ENCODE data around the gene UAP1L1. TPM values are rescaled to one million over a fixed set of nuclear protein-coding genes. Genes with fewer than 3 reads are reported as not detected.

The UAP1L1 gene
- total RNA-seq, 1 donor from 2014 or later, result 3.2 TPM

GRCh38 chr9:137103206-137103999, 26.1 kb downstream of the UAP1L1 start:
- H3K27ac Mint-ChIP-seq (ENCODE audit: unreplicated experiment), result no peak overlapping the region
- DNase-seq (ENCODE audit: low spot score), result no peak
- no peak overlapping the region for H3K4me3 Mint-ChIP-seq (ENCODE audit: unreplicated experiment)
- peaks cover 13% of the 10 kb centered on the region for H3K36me3 Mint-ChIP-seq (ENCODE audit: low read depth, unreplicated experiment)
- H3K4me1 Mint-ChIP-seq (ENCODE audit: unreplicated experiment), result no peaks in the 10 kb centered on the region
- no peaks in the 10 kb centered on the region for H3K9me3 Mint-ChIP-seq (ENCODE audit: unreplicated experiment)
- peaks cover 14% of the 10 kb centered on the region for H3K27me3 Mint-ChIP-seq (ENCODE audit: unreplicated experiment)
- no peak for TF ChIP-seq CTCF (IDR thresholded peaks at IDR 0.05; ENCODE audit: unreplicated experiment)

GRCh38 chr9:137105814-137106661, 28.7 kb downstream of the UAP1L1 start:
- Mint-ChIP-seq H3K4me1 (ENCODE audit: unreplicated experiment) (no peaks in the 10 kb centered on the region), H3K4me3 (ENCODE audit: unreplicated experiment) (no peak overlapping the region), H3K27me3 (ENCODE audit: unreplicated experiment) (peaks cover 13% of the 10 kb centered on the region), H3K27ac (ENCODE audit: unreplicated experiment) (no peak overlapping the region), H3K36me3 (ENCODE audit: low read depth, unreplicated experiment) (peaks cover 7% of the 10 kb centered on the region), H3K9me3 (ENCODE audit: unreplicated experiment) (no peaks in the 10 kb centered on the region)
- TF ChIP-seq CTCF (IDR thresholded peaks at IDR 0.05; ENCODE audit: unreplicated experiment), result no peak
- no peak for DNase-seq (ENCODE audit: low spot score)

DNA sequence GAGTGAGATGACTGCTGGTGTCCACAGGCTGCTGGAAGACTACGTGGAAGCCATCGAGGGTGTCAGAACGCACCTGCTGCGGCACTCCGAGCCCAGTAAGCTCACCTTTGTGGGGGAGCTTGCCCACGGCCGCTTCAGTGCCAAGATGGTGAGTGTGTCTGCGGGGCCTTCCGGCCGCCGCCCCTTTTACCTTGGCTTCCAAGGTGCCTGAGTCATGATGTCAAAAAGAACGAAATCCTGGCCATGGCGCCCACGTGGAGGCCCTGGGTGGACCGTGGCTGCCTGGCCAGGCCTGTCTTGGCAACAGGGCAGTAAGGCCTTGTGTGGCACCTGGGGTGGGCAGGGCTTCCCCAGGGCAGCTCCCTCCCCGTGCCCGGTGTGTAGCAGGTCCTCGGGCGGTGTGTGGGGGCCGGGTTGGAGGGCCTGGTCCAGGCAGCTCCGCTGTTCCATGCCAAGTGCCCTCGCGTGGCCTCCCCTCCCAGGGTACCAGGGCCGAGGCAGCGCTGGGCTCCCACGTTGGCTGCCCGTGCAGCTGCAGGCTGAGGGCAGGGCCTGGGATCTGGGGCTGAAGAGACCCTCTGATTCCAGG, 29.4 kb downstream of the UAP1L1 start:
- Mint-ChIP-seq H3K27ac (ENCODE audit: unreplicated experiment) (no peak overlapping the region), H3K9me3 (ENCODE audit: unreplicated experiment) (no peaks in the 10 kb centered on the region), H3K4me3 (ENCODE audit: unreplicated experiment) (no peak overlapping the region), H3K27me3 (ENCODE audit: unreplicated experiment) (peaks cover 13% of the 10 kb centered on the region), H3K36me3 (ENCODE audit: low read depth, unreplicated experiment) (peaks cover 7% of the 10 kb centered on the region), H3K4me1 (ENCODE audit: unreplicated experiment) (no peaks in the 10 kb centered on the region)
- DNase-seq (ENCODE audit: low spot score), result no peak
- no peak for TF ChIP-seq CTCF (IDR thresholded peaks at IDR 0.05; ENCODE audit: unreplicated experiment)

- TF ChIP-seq CTCF (IDR thresholded peaks at IDR 0.05; ENCODE audit: unreplicated experiment), result no peak
- DNase-seq (ENCODE audit: low spot score), result no peak
- H3K36me3 Mint-ChIP-seq (ENCODE audit: low read depth, unreplicated experiment), result peaks cover 7% of the 10 kb centered on the region
- no peak overlapping the region for H3K4me3 Mint-ChIP-seq (ENCODE audit: unreplicated experiment)
- H3K4me1 Mint-ChIP-seq (ENCODE audit: unreplicated experiment), result no peaks in the 10 kb centered on the region
- H3K27ac Mint-ChIP-seq (ENCODE audit: unreplicated experiment), result no peak overlapping the region
- H3K27me3 Mint-ChIP-seq (ENCODE audit: unreplicated experiment), result peaks cover 13% of the 10 kb centered on the region
- H3K9me3 Mint-ChIP-seq (ENCODE audit: unreplicated experiment), result no peaks in the 10 kb centered on the region
These were observed 30.1 kb downstream of the UAP1L1 start for GRCh38 chr9:137107312-137107921.
